ENCODE data around the gene RHOC.

Gene RHOC

GRCh38 chr1:112687785-112688496, 19.0 kb downstream of the RHOC start:
- in situ Hi-C loops (cut with MboI; ENCODE audit: low sequenced_read_pairs) = no loop called here

GRCh38 chr1:112687361-112687760, 19.6 kb downstream of the RHOC start:
- in situ Hi-C loops (cut with MboI; ENCODE audit: low sequenced_read_pairs) = no loop called here

- in situ Hi-C loops (cut with MboI; ENCODE audit: low sequenced_read_pairs) = no loop called here
Measured at GRCh38 chr1:112686835-112687234, 20.1 kb downstream of the RHOC start.

GRCh38 chr1:112686417-112686816, 20.5 kb downstream of the RHOC start:
- in situ Hi-C loops (cut with MboI; ENCODE audit: low sequenced_read_pairs) = no loop called here

- in situ Hi-C loops (cut with MboI; ENCODE audit: low sequenced_read_pairs) = no loop called here
Measured at GRCh38 chr1:112685913-112686312, 21.0 kb downstream of the RHOC start.

GRCh38 chr1:112678605-112679004, 28.3 kb downstream of the RHOC start:
- in situ Hi-C loops (cut with MboI; ENCODE audit: low sequenced_read_pairs) = no loop called here

GRCh38 chr1:112677501-112677900, 29.4 kb downstream of the RHOC start:
- in situ Hi-C loops (cut with MboI; ENCODE audit: low sequenced_read_pairs) = no loop called here

- in situ Hi-C loops (cut with MboI; ENCODE audit: low sequenced_read_pairs) = no loop called here
Measured at GRCh38 chr1:112676543-112676942, 30.4 kb downstream of the RHOC start.

GRCh38 chr1:112675728-112676381, 31.1 kb downstream of the RHOC start:
- in situ Hi-C loops (cut with MboI; ENCODE audit: low sequenced_read_pairs) = no loop called here

- in situ Hi-C loops (cut with MboI; ENCODE audit: low sequenced_read_pairs) = no loop called here
Measured at GRCh38 chr1:112674986-112675727, 31.8 kb downstream of the RHOC start.

- in situ Hi-C loops (cut with MboI; ENCODE audit: low sequenced_read_pairs) = no loop called here
Measured at GRCh38 chr1:112674440-112674985, 32.4 kb downstream of the RHOC start, which contains the start of gene MOV10. Gene MOV10 (plus strand): TSS chr1:112674659. CDS start chr1:112674913, 254 bp downstream.

GRCh38 chr1:112673592-112674439, 33.1 kb downstream of the RHOC start:
- in situ Hi-C loops (cut with MboI; ENCODE audit: low sequenced_read_pairs) = no loop called here

GRCh38 chr1:112672842-112673241, 34.1 kb downstream of the RHOC start:
- in situ Hi-C loops (cut with MboI; ENCODE audit: low sequenced_read_pairs) = no loop called here

GRCh38 chr1:112672009-112672408, 34.9 kb downstream of the RHOC start:
- in situ Hi-C loops (cut with MboI; ENCODE audit: low sequenced_read_pairs) = no loop called here

GRCh38 chr1:112666946-112667345, 40.0 kb downstream of the RHOC start:
- in situ Hi-C loops (cut with MboI; ENCODE audit: low sequenced_read_pairs) = no loop called here

- in situ Hi-C loops (cut with MboI; ENCODE audit: low sequenced_read_pairs) = no loop called here
Measured at GRCh38 chr1:112665857-112666256, 41.1 kb downstream of the RHOC start.

- in situ Hi-C loops (cut with MboI; ENCODE audit: low sequenced_read_pairs) = no loop called here
Measured at GRCh38 chr1:112651205-112651604, 55.7 kb downstream of the RHOC start.
